K562 (cell line): ENCODE data around the gene MAP4K1. TPM values are rescaled to one million over a fixed set of nuclear protein-coding genes. Genes with fewer than 3 reads are reported as not detected.

Source experiments
- BRCA1 ChIP-seq, 2 experiments: fragments of 450-650 bp in 1 of 2; sonication (generic) in 1 of 2; formaldehyde crosslinking in 1 of 2; IDR thresholded peaks; 2 replicates each; pipeline versions ENCODE4 v1.5.0 to v1.6.1; 2017 to 2020; ENCODE audit warnings: mild to moderate bottlenecking in 1 of 2, missing genetic modification reagents in 1 of 2
- BRD4 ChIP-seq: fragments of 200-600 bp; sonication (generic); IDR thresholded peaks from 2 replicates; pipeline ENCODE4 v1.6.1; 2017; ENCODE audit warnings: inconsistent platforms
- CREB3 ChIP-seq: fragments of 450-650 bp; conservative IDR thresholded peaks from 2 replicates; pipeline ENCODE4 v1.6.1; 2016; ENCODE audit warnings: missing genetic modification characterization, low read depth, mild to moderate bottlenecking, missing compliant biosample characterization, moderate library complexity
- CTCFL ChIP-seq: IDR thresholded peaks from 2 replicates; pipeline ENCODE4 v1.6.1; 2011; ENCODE audit warnings: borderline replicate concordance, low read depth, mild to moderate bottlenecking, moderate library complexity, low read length; ENCODE audit not compliant: insufficient read depth, poor library complexity, severe bottlenecking
- DPF2 ChIP-seq: fragments of 450-650 bp; IDR thresholded peaks from 2 replicates; pipeline ENCODE4 v1.6.1; 2016
- E2F1 ChIP-seq: sonication (generic); formaldehyde crosslinking; IDR thresholded peaks from 2 replicates; pipeline ENCODE4 v1.8.1; 2023; ENCODE audit warnings: mild to moderate bottlenecking, missing genetic modification reagents, moderate library complexity
- HBP1 ChIP-seq: fragments of 450-650 bp; formaldehyde crosslinking; IDR thresholded peaks from 2 replicates; pipeline ENCODE4 v1.4.0; 2022; ENCODE audit warnings: missing genetic modification characterization
- HDGF ChIP-seq: fragments of 450-650 bp; IDR thresholded peaks from 2 replicates; pipeline ENCODE4 v1.6.1; 2016
- LCOR ChIP-seq: sonication (generic); formaldehyde crosslinking; IDR thresholded peaks from 2 replicates; pipeline ENCODE4 v1.8.0; 2022; ENCODE audit warnings: mild to moderate bottlenecking, missing genetic modification reagents
- MLLT1 ChIP-seq, 2 experiments: fragments of 450-650 bp; IDR thresholded peaks; 2 replicates each; pipeline ENCODE4 v1.6.1; 2016
- PHF20 ChIP-seq: fragments of 450-650 bp; IDR thresholded peaks from 2 replicates; pipeline ENCODE4 v1.6.1; 2018; ENCODE audit not compliant: partially characterized antibody
- SMARCE1 ChIP-seq: fragments of 450-650 bp; IDR thresholded peaks from 2 replicates; pipeline ENCODE4 v1.7.1; 2016; ENCODE audit warnings: mild to moderate bottlenecking
- SPI1 ChIP-seq: IDR thresholded peaks from 2 replicates; pipeline ENCODE4 v1.6.1; 2011; ENCODE audit warnings: low read depth, low read length, control low read depth, borderline replicate concordance
- TCFL5 ChIP-seq: fragments of 250-450 bp; sonication (Bioruptor Pico); conservative IDR thresholded peaks from 2 replicates; pipeline ENCODE4 v1.6.1; 2021; ENCODE audit warnings: mild to moderate bottlenecking, moderate library complexity, matching md5 sums
- ZNF217 ChIP-seq: sonication (generic); formaldehyde crosslinking; IDR thresholded peaks from 2 replicates; pipeline ENCODE4 v1.8.0; 2022; ENCODE audit warnings: mild to moderate bottlenecking, missing genetic modification reagents
- ZNF740 ChIP-seq, 3 experiments: fragments of 200-800 bp in 1 of 3; sonication (Bioruptor generic) in 1 of 3; sonication (generic) in 1 of 3; formaldehyde crosslinking in 1 of 3; IDR thresholded peaks; 2 replicates each; pipeline versions ENCODE4 v1.6.1 to v1.8.0; 2016 to 2022; ENCODE audit warnings: mild to moderate bottlenecking in 2 of 3, missing compliant biosample characterization in 2 of 3, missing genetic modification characterization in 2 of 3, missing genetic modification reagents in 1 of 3
- polyA plus RNA-seq, 8 experiments: library from polyadenylated mRNA; depleted of rRNA in 4 of 8; stranded (reverse) in 5 of 8; unstranded in 3 of 8; fragments of >200 nt; fragmentation: Nextera tagmentation in 2 of 8; fragmentation: Illumina TruSeq in 1 of 8; extraction: Ambion mirVana in 2 of 8; extraction: Trizol in 1 of 8; gene quantifications; 2 replicates each; pipeline versions ENCODE4 v1.2.1 to v1.2.3, GENCODE V29; 2011 to 2014; ENCODE audit warnings: inconsistent platforms in 1 of 8, missing spikeins in 1 of 8
- total RNA-seq, 7 experiments: library from RNA; depleted of rRNA in 6 of 7; stranded (reverse); fragments of >200 nt in 6 of 7; fragmentation: Illumina TruSeq in 2 of 7; extraction: Trizol in 2 of 7; gene quantifications; 2 replicates each; pipeline versions ENCODE4 v1.2.1 to v1.2.3, GENCODE V29; 2011 to 2021; ENCODE audit warnings: low replicate concordance in 1 of 7

MAP4K1 gene
- total and polyA plus RNA-seq, 9 of the 15 experiments (the other 6 are each of a cell fraction or from before 2014, with no cell fraction given): 0.14 to 3.2 (median 0.73) TPM; not detected in 1

- 0 out of 2 replicates have a peak, but pooled peaks have one; percentile 56 for TF ChIP-seq HBP1 (CRISPR knock-in tag)
- TF ChIP-seq TCFL5: no peak
- TF ChIP-seq SMARCE1: 0 out of 2 replicates have a peak, but pooled peaks have one; percentile 34
- TF ChIP-seq PHF20: no peak
- no peak for TF ChIP-seq HDGF
- TF ChIP-seq MLLT1 (IDR thresholded peaks at IDR 0.05): peak; percentile 63 to 78; a peak in 3 of 4 replicates
- no peak for TF ChIP-seq CREB3
- peak; percentile 97 for TF ChIP-seq SPI1
- no peak for TF ChIP-seq ZNF217 (CRISPR knock-in tag)
- TF ChIP-seq BRD4: no peak
- no peak for TF ChIP-seq LCOR (CRISPR knock-in tag)
- TF ChIP-seq BRCA1 (IDR thresholded peaks at IDR 0.05): no peak
- no peak for TF ChIP-seq BRCA1 (CRISPR knock-in tag; IDR thresholded peaks at IDR 0.05)
- TF ChIP-seq CTCFL: no peak
- TF ChIP-seq ZNF740 (CRISPR knock-in tag; IDR thresholded peaks at IDR 0.05): peak; percentile 4; the same call in 1 of the 2 replicates
- TF ChIP-seq ZNF740 (tag; IDR thresholded peaks at IDR 0.05): peak in 1 of 2 experiments; percentile 66; a peak in 2 of 4 replicates
- 0 out of 2 replicates have a peak, but pooled peaks have one; percentile 7 for TF ChIP-seq DPF2
- TF ChIP-seq E2F1 (CRISPR knock-in tag): no peak
These were observed 31.1 kb upstream of the MAP4K1 start (continued) for GRCh38 chr19:38648769-38649304.
